CD4-positive, alpha-beta T cell (primary cell): ENCODE data around the gene UGT1A10. TPM values are rescaled to one million over a fixed set of nuclear protein-coding genes. Genes with fewer than 3 reads are reported as not detected.

Experiments
- ATAC-seq: fragments of 200-7000 bp; cut with Tn5 transposase; one replicate; pipeline ENCODE4 v1.10.0; 2022; ENCODE audit warnings: mild to moderate bottlenecking; ENCODE audit not compliant: poor library complexity
- CTCF ChIA-PET: fragments of 350-600 bp; sonication (Branson Sonifier 250); formaldehyde crosslinking; loops from one replicate; lab custom pipeline; 2021; ENCODE audit warnings: antibody characterized with exemption, inconsistent platforms; lab: Charles Lee
- POLR2A ChIA-PET: fragments of 350-600 bp; sonication (Branson Sonifier 250); formaldehyde crosslinking; loops from one replicate; lab custom pipeline; 2021; ENCODE audit warnings: antibody characterized with exemption, inconsistent platforms; lab: Charles Lee
- DNase-seq, 14 experiments: peaks; one replicate each; pipeline ENCODE4 v3.0.0-alpha.2; 2013 to 2020; ENCODE audit warnings: mixed read lengths in 2 of 14
- H3K27ac ChIP-seq, 2 donors: one replicate each; pipeline versions ENCODE4 v1.5.1 to v1.7.0; 2013; ENCODE audit warnings: low read length in 2 of 2, low read depth in 1 of 2, mild to moderate bottlenecking in 1 of 2
- H3K27me3 ChIP-seq, 2 experiments: 1 replicate in 1 of 2; 2 replicates in 1 of 2; pipeline versions ENCODE4 v1.6.1 to v1.7.0; 2013; ENCODE audit warnings: low read length in 2 of 2, control low read depth in 1 of 2, mild to moderate bottlenecking in 1 of 2, moderate library complexity in 1 of 2; ENCODE audit not compliant: insufficient read depth in 2 of 2, control insufficient read depth in 1 of 2
- H3K36me3 ChIP-seq: one replicate; pipeline ENCODE4 v1.6.1; 2013; ENCODE audit warnings: low read length, control low read depth; ENCODE audit not compliant: insufficient read depth
- H3K4me1 ChIP-seq: one replicate; pipeline ENCODE4 v1.6.1; 2013; ENCODE audit warnings: low read length, control low read depth; ENCODE audit not compliant: insufficient read depth
- H3K4me3 ChIP-seq: one replicate; pipeline ENCODE4 v1.5.1; 2013; ENCODE audit warnings: mild to moderate bottlenecking, low read length, moderate library complexity
- H3K9me3 ChIP-seq, 2 experiments: 1 replicate in 1 of 2; 2 replicates in 1 of 2; pipeline versions ENCODE4 v1.6.1 to v1.7.0; 2013; ENCODE audit warnings: low read length in 2 of 2, mild to moderate bottlenecking in 2 of 2, control low read depth in 1 of 2, moderate library complexity in 1 of 2; ENCODE audit not compliant: control insufficient read depth in 1 of 2, insufficient read depth in 1 of 2
- H3K27ac Mint-ChIP-seq: one replicate; pipeline ENCODE4 v1.8.0; 2020; ENCODE audit warnings: mixed read lengths
- H3K27me3 Mint-ChIP-seq: one replicate; pipeline ENCODE4 v1.8.0; 2021; ENCODE audit warnings: mixed read lengths
- H3K36me3 Mint-ChIP-seq: one replicate; pipeline ENCODE4 v1.8.0; 2021; ENCODE audit warnings: low read depth, mixed read lengths
- H3K4me1 Mint-ChIP-seq: one replicate; pipeline ENCODE4 v1.8.0; 2021; ENCODE audit warnings: low read depth, mixed read lengths
- H3K4me3 Mint-ChIP-seq: one replicate; pipeline ENCODE4 v1.8.0; 2020; ENCODE audit warnings: mild to moderate bottlenecking, mixed read lengths
- H3K9me3 Mint-ChIP-seq: one replicate; pipeline ENCODE4 v1.8.0; 2020; ENCODE audit warnings: mixed read lengths
- CTCF ChIP-seq: fragments of 200-600 bp; IDR thresholded peaks from one replicate; pipeline ENCODE4 v1.8.0; 2022; ENCODE audit warnings: antibody characterized with exemption, mild to moderate bottlenecking
- intact Hi-C, 2 experiments: fragments of 100-400 bp; cut with DNase I in 1 of 2; cut with micrococcal nuclease in 1 of 2; formaldehyde crosslinking; loops; one replicate each; pipeline versions ENCODE4 v1.15.1 to v1.9.0; 2023 to 2025; cut with DNase I, micrococcal nuclease
- total RNA-seq, 174 experiments: library from RNA in 2 of 174; stranded (reverse) in 2 of 174; gene quantifications; one replicate each; pipeline ENCODE4 v1.2.3 and lab custom pipeline; 2021 to 2026

The UGT1A10 gene
- total RNA-seq, 2 experiments from 2014 or later: not detected

DNA sequence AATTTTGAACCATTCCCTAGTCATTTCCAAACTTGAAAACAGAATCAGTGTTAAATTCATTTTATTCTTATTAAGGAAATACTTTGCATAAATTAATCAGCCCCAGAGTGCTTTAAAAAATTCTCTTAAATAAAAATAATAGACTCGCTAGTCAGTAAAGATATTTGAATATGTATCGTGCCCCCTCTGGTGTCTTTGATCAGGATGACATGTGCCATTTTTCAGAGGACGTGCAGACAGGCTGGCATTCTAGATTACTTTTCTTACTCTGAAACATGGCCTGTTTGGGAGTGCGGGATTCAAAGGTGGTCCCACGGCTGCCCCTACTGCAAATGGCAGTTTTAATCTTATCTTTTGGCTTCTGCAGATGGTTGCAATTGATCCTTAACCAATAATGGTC is 136.3 kb downstream of the UGT1A10 start:
- no peaks in the 10 kb centered on the region for H3K4me1 ChIP-seq
- H3K9me3 ChIP-seq: peaks cover 0 to 15% of the 10 kb centered on the region in 2 experiments
- H3K4me3 ChIP-seq: no peak overlapping the region
- ChIA-PET POLR2A (no interaction called here), CTCF (no interaction called here)
- intact Hi-C loops: no loop called here
- Mint-ChIP-seq H3K27me3 (peaks cover 34% of the 10 kb centered on the region), H3K4me3 (no peak overlapping the region), H3K36me3 (no peaks in the 10 kb centered on the region), H3K27ac (no peak overlapping the region), H3K9me3 (peaks cover 7% of the 10 kb centered on the region), H3K4me1 (no peaks in the 10 kb centered on the region)
- H3K27me3 ChIP-seq: peaks cover 2 to 5% of the 10 kb centered on the region in 2 experiments
- no peak overlapping the region for H3K27ac ChIP-seq
- no peak for TF ChIP-seq CTCF
- DNase-seq: no peak
- H3K36me3 ChIP-seq: no peaks in the 10 kb centered on the region
- no peak for ATAC-seq

DNA sequence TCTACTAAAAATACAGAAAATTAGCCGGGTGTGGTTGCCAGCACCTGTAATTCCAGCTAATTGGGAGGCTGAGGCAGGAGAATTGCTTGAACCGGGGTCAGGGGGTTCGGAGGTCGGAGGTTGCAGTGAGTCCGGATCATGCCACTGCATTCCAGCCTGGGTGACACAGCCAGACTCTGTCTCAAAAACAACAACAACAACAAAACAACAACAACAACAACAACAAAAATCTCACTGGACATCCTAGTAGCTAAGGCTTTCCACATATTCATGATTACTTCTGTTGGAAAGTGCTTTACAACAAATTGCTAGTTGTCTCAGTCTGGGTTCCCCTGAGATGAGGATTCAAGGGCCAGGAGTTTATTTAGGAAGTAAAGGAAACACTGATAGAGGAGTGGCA is 137.6 kb downstream of the UGT1A10 start:
- Mint-ChIP-seq H3K36me3 (no peaks in the 10 kb centered on the region), H3K27ac (no peak overlapping the region), H3K4me1 (no peaks in the 10 kb centered on the region), H3K4me3 (no peak overlapping the region), H3K9me3 (peaks cover 7% of the 10 kb centered on the region), H3K27me3 (peaks cover 40% of the 10 kb centered on the region)
- no peak for ATAC-seq
- no peaks in the 10 kb centered on the region for H3K27me3 ChIP-seq
- TF ChIP-seq CTCF: no peak
- H3K27ac ChIP-seq: no peak overlapping the region
- ChIA-PET POLR2A (no interaction called here), CTCF (no interaction called here)
- no peak for DNase-seq
- no peak overlapping the region for H3K4me3 ChIP-seq
- intact Hi-C loops: no loop called here
- no peaks in the 10 kb centered on the region for H3K4me1 ChIP-seq
- H3K9me3 ChIP-seq: peaks cover 0 to 15% of the 10 kb centered on the region in 2 experiments
- no peaks in the 10 kb centered on the region for H3K36me3 ChIP-seq

DNA sequence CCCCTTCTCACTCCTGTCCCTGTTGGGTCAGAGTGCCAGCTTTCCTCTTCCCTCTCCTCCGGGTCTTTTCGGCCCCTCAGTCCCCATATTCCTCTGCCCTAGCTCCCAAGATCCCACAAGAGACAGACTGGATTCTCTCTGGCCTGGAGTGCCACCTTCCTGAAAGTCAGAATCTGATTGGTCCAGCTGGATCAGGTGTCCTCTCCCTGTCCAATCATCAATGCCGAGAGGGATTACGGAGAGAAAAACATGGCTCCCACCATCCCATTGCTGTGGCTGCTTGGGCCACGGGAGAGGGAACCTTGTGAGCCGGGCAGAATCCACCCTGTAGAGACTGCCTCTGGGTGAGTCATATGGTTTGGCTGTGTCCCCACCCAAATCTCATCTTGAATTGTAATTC is 139.2 kb downstream of the UGT1A10 start:
- Histone ChIP-seq H3K4me1 (no peaks in the 10 kb centered on the region), H3K36me3 (no peaks in the 10 kb centered on the region), H3K27ac (no peak overlapping the region), H3K9me3 (peaks cover 0 to 15% of the 10 kb centered on the region in 2 experiments), H3K27me3 (peaks cover 0 to 3% of the 10 kb centered on the region in 2 experiments), H3K4me3 (no peak overlapping the region)
- intact Hi-C loops: no loop called here
- H3K4me3 Mint-ChIP-seq: no peak overlapping the region
- H3K36me3 Mint-ChIP-seq: no peaks in the 10 kb centered on the region
- TF ChIP-seq CTCF: no peak
- H3K27ac Mint-ChIP-seq: no peak overlapping the region
- DNase-seq (no peak), ATAC-seq (no peak)
- no peaks in the 10 kb centered on the region for H3K4me1 Mint-ChIP-seq
- peaks cover 10% of the 10 kb centered on the region for H3K9me3 Mint-ChIP-seq
- H3K27me3 Mint-ChIP-seq: peaks cover 41% of the 10 kb centered on the region
- ChIA-PET CTCF (no interaction called here), POLR2A (no interaction called here)
